Breast epithelium (tissue), 3 donors: ENCODE results near the gene DEPDC1.

ENCODE experiments used
- CTCF ChIP-seq, 3 donors: fragments of 450-650 bp; IDR thresholded peaks; one replicate each; pipeline ENCODE4 v1.5.1; 2016 to 2017; ENCODE audit warnings: antibody characterized with exemption in 3 of 3, mild to moderate bottlenecking in 3 of 3, moderate library complexity in 3 of 3
- POLR2A ChIP-seq: fragments of 450-650 bp; IDR thresholded peaks from one replicate; pipeline ENCODE4 v1.6.1; 2016; ENCODE audit warnings: antibody characterized with exemption, mild to moderate bottlenecking, moderate library complexity
- POLR2AphosphoS5 ChIP-seq, 3 donors: sonication (generic); formaldehyde crosslinking; IDR thresholded peaks; one replicate each; pipeline ENCODE4 v1.6.1; 2017; ENCODE audit warnings: antibody characterized with exemption in 3 of 3

GRCh38 chr1:68495968-68496679 is 758 bp downstream of the DEPDC1 start:
- TF ChIP-seq CTCF (IDR thresholded peaks at IDR 0.05) (no peak), POLR2A (no peak), POLR2AphosphoS5 (IDR thresholded peaks at IDR 0.05) (no peak)
